ENCODE results near the gene CBR1.

DNA sequence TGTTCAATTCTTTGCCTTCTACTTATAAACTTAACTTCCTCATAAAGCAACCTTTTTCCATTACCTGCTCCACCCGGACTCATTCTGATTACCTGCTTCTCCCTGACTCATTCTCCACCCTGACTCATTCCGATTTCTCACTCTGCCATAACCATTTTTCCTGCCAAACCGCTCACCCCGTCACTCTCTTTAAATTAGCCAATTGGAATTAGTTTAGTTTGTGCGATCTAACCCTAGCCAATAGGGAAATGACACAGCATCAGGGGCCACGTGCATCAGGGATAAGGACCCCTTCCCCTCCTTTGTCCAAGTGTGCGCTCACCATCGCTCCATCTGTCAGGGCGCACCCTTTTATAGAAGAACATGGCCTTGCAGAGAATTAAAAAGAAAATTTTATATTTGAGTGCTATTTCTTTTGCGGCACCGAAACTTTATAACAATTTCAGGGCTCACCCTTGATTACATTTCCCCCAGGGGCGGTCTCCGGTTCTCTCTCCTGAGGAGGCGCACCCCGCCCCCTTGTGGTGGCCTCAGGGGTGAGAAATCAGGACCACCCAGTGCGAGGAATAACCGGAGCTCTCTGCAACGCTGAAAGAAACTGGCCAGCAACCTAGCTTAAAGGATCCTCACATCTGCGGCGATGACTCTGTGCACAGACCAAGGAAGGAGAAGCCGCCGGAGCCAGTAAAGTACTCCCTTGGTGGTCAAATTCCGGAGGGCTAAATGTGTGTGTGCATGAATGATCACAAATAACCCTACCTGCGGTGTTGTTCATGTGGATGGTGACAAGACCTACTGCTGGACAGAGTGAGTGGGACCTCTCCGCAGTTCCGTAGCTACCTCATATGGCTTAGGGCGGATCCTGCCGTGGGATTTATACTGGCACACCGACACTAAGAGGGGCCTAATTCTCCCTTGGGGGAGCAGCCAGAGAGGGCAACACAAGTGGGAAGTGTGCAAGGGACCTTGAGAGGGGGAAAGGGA, 34.8 kb downstream of the CBR1 start:
- TF ChIP-seq POLR2A (IDR thresholded peaks at IDR 0.05) (no peak), EP300 (IDR thresholded peaks at IDR 0.05) (no peak)
- TF ChIP-seq, protein P1, sequence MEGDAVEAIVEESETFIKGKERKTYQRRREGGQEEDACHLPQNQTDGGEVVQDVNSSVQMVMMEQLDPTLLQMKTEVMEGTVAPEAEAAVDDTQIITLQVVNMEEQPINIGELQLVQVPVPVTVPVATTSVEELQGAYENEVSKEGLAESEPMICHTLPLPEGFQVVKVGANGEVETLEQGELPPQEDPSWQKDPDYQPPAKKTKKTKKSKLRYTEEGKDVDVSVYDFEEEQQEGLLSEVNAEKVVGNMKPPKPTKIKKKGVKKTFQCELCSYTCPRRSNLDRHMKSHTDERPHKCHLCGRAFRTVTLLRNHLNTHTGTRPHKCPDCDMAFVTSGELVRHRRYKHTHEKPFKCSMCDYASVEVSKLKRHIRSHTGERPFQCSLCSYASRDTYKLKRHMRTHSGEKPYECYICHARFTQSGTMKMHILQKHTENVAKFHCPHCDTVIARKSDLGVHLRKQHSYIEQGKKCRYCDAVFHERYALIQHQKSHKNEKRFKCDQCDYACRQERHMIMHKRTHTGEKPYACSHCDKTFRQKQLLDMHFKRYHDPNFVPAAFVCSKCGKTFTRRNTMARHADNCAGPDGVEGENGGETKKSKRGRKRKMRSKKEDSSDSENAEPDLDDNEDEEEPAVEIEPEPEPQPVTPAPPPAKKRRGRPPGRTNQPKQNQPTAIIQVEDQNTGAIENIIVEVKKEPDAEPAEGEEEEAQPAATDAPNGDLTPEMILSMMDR (IDR thresholded peaks at IDR 0.05): no peak
